ENCODE measurements around the gene RIOX2. TPM values are rescaled to one million over a fixed set of nuclear protein-coding genes. Genes with fewer than 3 reads are reported as not detected.

RIOX2 gene
- 59.9 TPM for total RNA-seq

GRCh38 chr3:97971679-97972567 lies at the start of gene RIOX2:
Gene RIOX2, minus strand, starts transcription at chr3:97972431. Its CDS starts 4,838 bp downstream, at chr3:97967593.

Other genes starting within 250 kb of the RIOX2 start
- 82.7 TPM for gene ARL6, start 207.7 kb downstream of the RIOX2 start, total RNA-seq
- 119 TPM for gene CRYBG3, start 150.4 kb downstream of the RIOX2 start, total RNA-seq
- 25.8 TPM for gene GABRR3, start 62.9 kb upstream of the RIOX2 start, total RNA-seq
- gene OR5AC2, start 114.7 kb upstream of the RIOX2 start, total RNA-seq, result not detected
- gene OR5H1, start 158.3 kb upstream of the RIOX2 start, total RNA-seq, result not detected
- not detected for gene OR5H14, start 175.0 kb upstream of the RIOX2 start, total RNA-seq
- not detected for gene OR5H15, start 194.3 kb upstream of the RIOX2 start, total RNA-seq